AML-193 (cell line): Measurements from ENCODE around the gene PAX2.

Source experiments
- DNase-seq, 2 experiments: peaks; one replicate each; lab custom pipeline; 2025; lab: John Stamatoyannopoulos, UW

Gene PAX2

GRCh38 chr10:100791369-100792058 is 46.1 kb downstream of the PAX2 start:
- no peak for DNase-seq

DNA sequence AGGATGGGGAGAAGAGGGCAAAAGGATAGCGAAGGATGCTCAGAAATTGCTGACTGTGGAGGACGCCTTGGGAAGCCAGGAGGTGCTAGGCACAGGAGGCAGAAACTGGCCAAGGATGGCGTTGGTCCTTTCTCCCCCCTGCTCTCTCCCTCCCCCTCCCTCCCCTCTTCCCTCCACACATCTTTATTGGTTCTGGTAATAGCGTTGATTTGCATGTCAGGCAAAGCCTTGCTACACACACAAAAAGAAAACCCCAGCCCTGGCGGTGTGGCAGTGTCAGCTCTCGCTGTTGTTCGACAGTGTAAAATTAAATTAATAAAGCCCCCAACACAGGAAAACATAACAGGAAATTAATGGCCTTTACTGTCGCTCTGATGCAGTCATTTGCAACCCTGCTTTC is 47.2 kb downstream of the PAX2 start:
- no peak for DNase-seq

DNA sequence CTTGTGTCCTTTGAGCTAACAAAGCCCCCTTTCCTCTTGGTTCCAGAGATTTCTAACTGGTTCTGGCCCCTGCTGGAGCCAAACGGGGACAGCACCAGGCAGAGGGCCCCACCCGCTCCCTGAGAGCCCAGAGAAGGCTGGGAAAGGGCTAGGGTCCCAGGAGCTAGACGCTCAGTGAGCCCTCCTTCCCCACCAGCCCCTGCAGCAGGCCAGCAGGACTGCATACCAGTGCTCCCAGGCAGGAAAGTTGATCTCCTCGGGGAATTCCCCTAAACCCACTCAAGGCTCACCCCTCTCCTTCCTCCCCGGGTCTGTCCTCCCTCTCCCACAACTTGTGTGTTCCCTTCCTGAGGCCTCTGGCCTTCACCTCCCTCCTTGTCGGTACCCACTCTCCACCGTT is 47.7 kb downstream of the PAX2 start:
- no peak for DNase-seq

DNA sequence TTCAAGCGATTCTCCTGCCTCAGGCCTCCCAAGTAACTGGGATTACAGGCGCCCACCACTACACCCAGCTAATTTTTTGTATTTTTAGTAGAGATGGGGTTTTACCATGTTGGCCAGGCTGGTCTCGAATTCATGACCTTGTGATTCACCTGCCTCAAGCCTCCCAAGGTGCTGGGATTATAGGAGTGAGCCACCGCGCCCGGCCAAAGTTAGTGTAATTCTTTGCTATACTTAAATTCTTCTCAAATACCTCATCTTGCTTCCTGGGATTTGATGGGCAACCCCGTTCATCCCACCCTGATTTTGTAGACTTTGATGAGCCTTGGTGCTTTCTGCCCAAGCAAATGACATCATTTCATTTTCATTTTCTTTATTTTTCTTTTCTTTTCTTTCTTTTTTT is 54.5 kb downstream of the PAX2 start:
- DNase-seq, result no peak

DNA sequence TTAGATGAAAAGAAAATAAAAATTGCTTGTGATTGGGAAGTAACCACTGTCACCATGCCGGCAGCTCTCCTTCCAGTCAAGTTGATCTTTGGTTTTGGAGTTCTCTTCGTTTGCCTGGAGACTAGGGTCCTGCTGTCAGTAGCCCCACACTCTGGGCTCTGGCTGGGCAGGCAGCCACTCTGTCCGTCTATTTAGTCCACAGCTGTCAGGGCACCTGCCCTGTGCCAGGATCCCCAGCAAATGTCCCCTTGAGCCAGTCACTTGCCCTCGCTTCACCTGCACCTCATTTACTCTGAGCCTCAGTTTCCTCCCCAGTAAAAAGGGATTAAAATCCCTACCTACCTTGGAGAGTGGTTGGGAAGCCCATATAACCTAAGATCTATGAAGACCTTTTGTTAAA is 55.5 kb downstream of the PAX2 start:
- no peak for DNase-seq

GRCh38 chr10:100802196-100802595 is 56.8 kb downstream of the PAX2 start:
- no peak for DNase-seq

DNA sequence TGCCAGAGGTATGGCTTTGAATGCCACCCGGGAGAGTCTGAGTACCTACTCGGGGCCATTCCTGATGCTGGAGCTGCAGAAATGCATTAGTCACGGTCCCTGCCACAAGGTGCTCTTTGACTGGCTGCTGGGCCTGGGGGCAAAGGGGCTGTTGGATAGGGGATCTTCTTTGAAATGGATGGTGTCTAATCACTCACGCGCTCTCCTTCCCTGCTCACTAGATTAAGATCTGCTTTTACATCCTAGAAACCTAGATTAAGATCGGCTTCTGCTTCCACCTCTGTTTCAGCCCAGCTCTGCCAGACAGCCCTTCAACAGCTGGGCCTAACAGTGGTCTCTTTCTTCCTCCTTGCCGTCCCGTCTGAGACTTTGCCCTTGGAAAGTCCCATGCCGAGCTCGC is 57.2 kb downstream of the PAX2 start:
- no peak for DNase-seq

DNA sequence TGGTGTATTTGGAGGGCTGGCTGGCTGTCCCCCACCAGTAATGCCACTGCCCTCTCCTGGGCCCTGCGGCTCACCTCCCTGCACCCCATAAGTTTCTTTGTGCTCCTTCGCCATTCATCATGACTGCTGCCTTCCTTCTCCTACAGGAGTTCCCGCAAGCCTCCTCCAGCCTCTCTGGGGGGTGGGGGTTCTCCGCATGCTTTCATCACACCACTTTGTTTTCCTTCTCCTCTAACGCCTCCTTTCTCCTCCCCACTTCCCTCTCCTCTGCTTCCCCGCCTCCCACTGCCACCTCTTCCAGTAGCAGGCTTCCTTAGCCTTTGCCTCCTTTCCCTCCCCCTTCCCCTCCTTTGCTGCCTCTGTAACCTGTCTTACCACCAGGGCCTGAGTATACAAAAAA is 58.1 kb downstream of the PAX2 start:
- no peak for DNase-seq

- DNase-seq, result no peak
These were observed 58.5 kb downstream of the PAX2 start for GRCh38 chr10:100803908-100804307.

DNA sequence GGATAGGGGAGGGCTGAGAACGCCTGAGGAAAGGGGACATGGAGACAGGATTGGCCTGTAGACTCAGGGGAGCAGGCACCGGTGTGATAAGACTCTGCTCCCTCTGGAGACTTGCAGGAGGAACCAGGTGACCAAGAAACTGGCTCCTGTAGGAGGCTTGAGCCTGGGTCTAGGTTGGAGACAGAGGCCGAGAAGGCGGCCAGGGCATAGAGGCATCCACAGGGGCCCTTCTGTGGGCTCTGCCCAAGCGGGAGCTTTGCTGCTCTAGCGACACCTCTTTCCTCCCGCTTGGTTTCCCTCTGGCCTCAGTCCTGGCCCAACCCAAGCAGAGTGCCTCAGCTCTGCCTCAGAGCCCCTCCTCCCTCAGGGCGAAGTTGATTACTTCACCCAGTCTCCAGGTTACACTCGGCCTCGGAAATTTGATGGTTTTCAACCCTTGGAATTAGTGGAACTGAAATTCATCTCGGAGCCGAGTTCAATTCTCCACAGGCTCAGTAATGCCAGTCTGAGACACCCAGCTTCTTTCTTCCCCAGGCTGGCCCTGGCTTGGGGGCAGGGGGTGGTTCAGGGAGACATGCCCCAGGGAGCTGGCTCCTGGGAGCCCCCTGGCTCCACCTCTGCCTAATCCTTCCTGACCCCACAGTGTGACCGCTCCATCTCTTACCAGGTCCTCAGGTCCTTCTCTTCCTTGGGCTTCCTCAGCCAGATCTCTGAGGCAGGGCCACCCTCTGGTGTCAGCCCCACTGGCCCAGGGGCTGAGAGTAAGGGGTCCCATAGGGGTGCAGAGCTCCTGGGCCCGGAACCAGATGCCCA is 60.4 kb downstream of the PAX2 start:
- no peak for DNase-seq

- no peak for DNase-seq
These were observed 60.9 kb downstream of the PAX2 start for GRCh38 chr10:100806356-100806645.

GRCh38 chr10:100807241-100807951 is 62.0 kb downstream of the PAX2 start:
- no peak for DNase-seq

GRCh38 chr10:100808876-100809275 is 63.5 kb downstream of the PAX2 start:
- no peak for DNase-seq

GRCh38 chr10:100810091-100810834 is 64.9 kb downstream of the PAX2 start:
- DNase-seq, result no peak

DNA sequence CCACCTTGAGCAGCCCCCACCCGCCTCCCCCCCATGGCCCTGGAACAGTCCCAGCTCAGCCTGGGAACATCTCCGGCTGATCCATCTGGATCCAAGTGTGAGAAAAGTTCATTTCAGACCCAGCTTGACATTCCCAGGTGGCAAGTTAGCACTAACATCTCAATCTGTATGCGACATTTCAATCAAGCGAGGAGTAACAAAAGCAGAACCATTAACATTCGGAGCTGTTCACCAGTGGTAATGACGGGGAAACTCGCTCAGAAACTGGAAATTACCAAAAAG is 65.4 kb downstream of the PAX2 start:
- no peak for DNase-seq

- no peak for DNase-seq
These were observed 65.9 kb downstream of the PAX2 start for GRCh38 chr10:100811261-100811660.

DNA sequence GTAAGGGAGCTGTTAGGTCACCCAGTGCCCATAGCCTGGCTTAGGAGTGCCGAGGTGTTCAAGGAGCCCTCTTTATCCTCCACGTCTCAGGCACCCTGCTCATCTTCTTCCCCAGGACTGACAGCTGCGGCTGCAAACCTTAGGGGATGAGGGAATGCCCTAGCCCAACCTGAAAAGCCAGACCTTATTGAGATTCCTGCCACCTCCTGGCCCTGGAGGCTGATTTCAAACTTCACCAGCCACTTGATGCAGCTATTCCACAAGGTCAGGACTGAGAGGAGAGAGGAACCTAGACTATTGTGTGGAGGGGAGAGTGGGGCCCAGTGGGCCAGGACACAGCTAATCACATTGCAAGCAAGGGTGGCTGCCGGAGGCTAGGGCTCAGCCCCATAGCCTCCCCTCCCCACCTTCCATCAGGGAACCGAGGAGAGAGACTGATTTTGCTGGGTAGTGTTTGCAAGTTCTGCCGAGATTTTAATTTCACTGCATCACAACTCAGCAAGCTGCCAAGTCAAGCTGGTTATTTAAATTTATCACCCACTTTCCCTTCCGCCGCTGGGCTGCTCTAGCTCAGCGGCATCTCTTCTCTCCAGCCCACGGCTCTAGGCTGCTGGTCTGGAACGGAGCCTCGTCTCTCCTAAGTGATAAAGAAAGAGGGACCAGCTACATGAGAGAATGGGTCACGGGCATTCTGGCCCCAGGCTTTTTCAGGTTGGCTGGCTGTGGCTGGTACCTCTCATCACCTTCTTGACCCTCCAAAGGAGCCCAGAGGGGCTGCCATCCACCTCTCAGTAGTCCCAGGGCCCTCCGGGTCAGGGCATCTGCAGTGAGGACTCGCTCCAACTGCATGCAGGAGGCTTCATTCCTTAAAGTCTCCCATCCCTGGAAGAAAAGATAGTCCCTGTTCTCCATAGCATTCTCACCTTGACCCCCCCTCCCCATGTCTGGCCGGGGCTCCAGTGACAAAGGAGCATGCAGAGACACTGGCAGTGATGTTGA is 66.7 kb downstream of the PAX2 start:
- no peak for DNase-seq

DNA sequence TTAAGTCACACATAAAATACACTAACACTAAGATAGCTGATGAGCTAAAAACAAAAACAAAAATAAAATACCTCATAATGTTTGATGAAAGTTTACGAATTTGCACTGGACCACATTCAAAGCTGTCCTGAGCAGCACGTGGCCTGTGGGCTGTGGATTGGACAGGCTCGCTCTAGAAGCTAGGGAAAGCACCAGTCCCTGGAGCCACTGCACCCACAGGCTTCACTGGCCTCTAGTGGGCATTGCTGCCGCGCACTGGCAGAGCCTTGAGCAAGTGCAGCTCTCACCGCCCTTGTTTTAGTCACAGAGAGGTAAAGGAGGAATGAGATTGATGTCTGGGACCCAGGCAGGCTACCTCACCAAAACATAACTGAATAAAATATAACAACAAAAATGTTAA is 67.6 kb downstream of the PAX2 start:
- DNase-seq, result no peak

GRCh38 chr10:100814751-100815474 is 69.5 kb downstream of the PAX2 start:
- DNase-seq, result no peak

DNA sequence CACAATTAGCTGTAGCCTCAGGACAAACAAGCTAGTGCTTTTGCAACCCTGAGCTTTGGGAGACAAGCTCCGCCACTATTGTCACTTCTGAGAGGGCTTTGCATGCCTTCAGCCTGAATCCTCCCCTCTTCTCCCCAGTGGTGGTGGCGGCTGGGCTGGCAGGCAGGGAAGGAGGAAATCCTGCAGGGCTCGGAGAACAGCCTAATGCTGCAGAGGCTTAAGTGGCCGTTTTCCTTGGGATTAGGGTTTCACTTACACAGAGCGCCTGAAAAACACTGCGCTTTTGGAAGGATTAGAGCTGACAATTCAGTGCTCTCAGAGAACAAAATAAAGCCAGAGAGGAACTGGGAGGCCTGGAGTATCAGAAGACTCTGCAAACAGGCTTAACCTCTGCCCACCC is 71.3 kb downstream of the PAX2 start:
- DNase-seq, result no peak
